ENCODE measurements around the gene ME3. TPM values are rescaled to one million over a fixed set of nuclear protein-coding genes. Genes with fewer than 3 reads are reported as not detected.
"Not testable (repeated sequence)": the region's sequence is repeated elsewhere in the genome, so short reads cannot be mapped to it uniquely, and the experiment has no call there.

The ME3 gene
- total and polyA plus RNA-seq, 4 donors = 1.4 to 7.2 (median 2.3) TPM

DNA sequence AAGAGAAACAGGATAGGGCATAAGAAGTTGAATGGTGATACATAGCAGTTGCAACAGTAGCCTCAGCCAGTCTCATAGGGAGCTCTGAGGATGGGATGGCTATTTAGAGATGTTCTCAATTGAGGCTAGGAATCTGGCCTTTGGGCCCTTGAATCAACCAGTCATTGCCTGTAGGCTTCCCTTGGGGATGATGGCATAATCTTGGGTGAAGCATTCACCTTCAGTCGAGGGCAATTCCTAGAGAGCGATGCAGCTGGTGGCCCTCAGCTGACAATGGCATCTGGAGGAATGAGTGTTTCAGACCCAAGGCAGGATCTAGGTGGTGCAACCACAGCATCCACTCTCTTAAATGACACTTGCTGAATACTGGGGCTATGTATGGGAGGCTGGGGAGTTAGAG is 236.7 kb downstream of the ME3 start:
- H3K4me1 ChIP-seq (ENCODE audit: control insufficient read depth in 4 of 4, insufficient read depth in 4 of 4, low read length in 3 of 4) = no peaks in the 10 kb centered on the region

GRCh38 chr11:86433361-86434095 is 238.9 kb downstream of the ME3 start:
- H3K36me3 ChIP-seq (ENCODE audit: control insufficient read depth in 4 of 4, insufficient read depth in 3 of 4, low read depth in 1 of 4, low read length in 3 of 4); H3K27me3 ChIP-seq (ENCODE audit: control insufficient read depth in 4 of 4, insufficient read depth in 4 of 4, low read length in 3 of 4); H3K9ac ChIP-seq (ENCODE audit: low read depth in 1 of 2, low read length in 2 of 2); DNase-seq (ENCODE audit: low spot score); H3K27ac ChIP-seq (ENCODE audit: low read depth in 1 of 2, low read length in 2 of 2); H3K9me3 ChIP-seq (ENCODE audit: control insufficient read depth in 4 of 4, low read length in 3 of 4); H3K4me1 ChIP-seq (ENCODE audit: control insufficient read depth in 4 of 4, insufficient read depth in 4 of 4, low read length in 3 of 4); H3K4me3 ChIP-seq (ENCODE audit: low read depth in 1 of 3, low read length in 3 of 3): not testable (repeated sequence)
- 98% methylated on average over 38 of the region's 38 CpGs for WGBS

More for the DNA sequence above, 236.7 kb downstream of the ME3 start:
- WGBS = 96% methylated on average over 2 of the region's 2 CpGs
- H3K9me3 ChIP-seq (ENCODE audit: control insufficient read depth in 4 of 4, low read length in 3 of 4) = peaks cover 0 to 2% (median 0%) of the 10 kb centered on the region in 4 donors
- no peaks in the 10 kb centered on the region for H3K27me3 ChIP-seq (ENCODE audit: control insufficient read depth in 4 of 4, insufficient read depth in 4 of 4, low read length in 3 of 4)
- no peak for DNase-seq (ENCODE audit: low spot score)
- H3K9ac ChIP-seq (ENCODE audit: low read depth in 1 of 2, low read length in 2 of 2) = no peak overlapping the region
- no peaks in the 10 kb centered on the region for H3K36me3 ChIP-seq (ENCODE audit: control insufficient read depth in 4 of 4, insufficient read depth in 3 of 4, low read depth in 1 of 4, low read length in 3 of 4)
- no peak overlapping the region for H3K4me3 ChIP-seq (ENCODE audit: low read depth in 1 of 3, low read length in 3 of 3)
- TF ChIP-seq FOXA2 (IDR thresholded peaks at IDR 0.05) (no peak), ATF3 (IDR thresholded peaks at IDR 0.05) (no peak), HNF4G (IDR thresholded peaks at IDR 0.05) (no peak), FOXA1 (IDR thresholded peaks at IDR 0.05) (no peak), YY1 (IDR thresholded peaks at IDR 0.05) (no peak), JUND (IDR thresholded peaks at IDR 0.05) (no peak), NR2F2 (IDR thresholded peaks at IDR 0.05) (no peak), GABPA (IDR thresholded peaks at IDR 0.05 in 1 of 2, conservative IDR thresholded peaks at IDR 0.05 in 1 of 2) (no peak), TAF1 (conservative IDR thresholded peaks at IDR 0.05) (no peak), CTCF (IDR thresholded peaks at IDR 0.05; ENCODE audit: low read depth, low read length, missing input control) (no peak), HNF4A (conservative IDR thresholded peaks at IDR 0.05) (no peak), EGR1 (IDR thresholded peaks at IDR 0.05; ENCODE audit: low read depth in 2 of 2) (no peak), SP1 (IDR thresholded peaks at IDR 0.05) (no peak), RAD21 (IDR thresholded peaks at IDR 0.05) (no peak)
- TF ChIP-seq, protein P1, sequence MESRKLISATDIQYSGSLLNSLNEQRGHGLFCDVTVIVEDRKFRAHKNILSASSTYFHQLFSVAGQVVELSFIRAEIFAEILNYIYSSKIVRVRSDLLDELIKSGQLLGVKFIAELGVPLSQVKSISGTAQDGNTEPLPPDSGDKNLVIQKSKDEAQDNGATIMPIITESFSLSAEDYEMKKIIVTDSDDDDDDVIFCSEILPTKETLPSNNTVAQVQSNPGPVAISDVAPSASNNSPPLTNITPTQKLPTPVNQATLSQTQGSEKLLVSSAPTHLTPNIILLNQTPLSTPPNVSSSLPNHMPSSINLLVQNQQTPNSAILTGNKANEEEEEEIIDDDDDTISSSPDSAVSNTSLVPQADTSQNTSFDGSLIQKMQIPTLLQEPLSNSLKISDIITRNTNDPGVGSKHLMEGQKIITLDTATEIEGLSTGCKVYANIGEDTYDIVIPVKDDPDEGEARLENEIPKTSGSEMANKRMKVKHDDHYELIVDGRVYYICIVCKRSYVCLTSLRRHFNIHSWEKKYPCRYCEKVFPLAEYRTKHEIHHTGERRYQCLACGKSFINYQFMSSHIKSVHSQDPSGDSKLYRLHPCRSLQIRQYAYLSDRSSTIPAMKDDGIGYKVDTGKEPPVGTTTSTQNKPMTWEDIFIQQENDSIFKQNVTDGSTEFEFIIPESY (IDR thresholded peaks at IDR 0.05) = no peak
- TF ChIP-seq, protein P2, sequence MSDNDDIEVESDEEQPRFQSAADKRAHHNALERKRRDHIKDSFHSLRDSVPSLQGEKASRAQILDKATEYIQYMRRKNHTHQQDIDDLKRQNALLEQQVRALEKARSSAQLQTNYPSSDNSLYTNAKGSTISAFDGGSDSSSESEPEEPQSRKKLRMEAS (IDR thresholded peaks at IDR 0.05) = no peak
- TF ChIP-seq, protein P3, sequence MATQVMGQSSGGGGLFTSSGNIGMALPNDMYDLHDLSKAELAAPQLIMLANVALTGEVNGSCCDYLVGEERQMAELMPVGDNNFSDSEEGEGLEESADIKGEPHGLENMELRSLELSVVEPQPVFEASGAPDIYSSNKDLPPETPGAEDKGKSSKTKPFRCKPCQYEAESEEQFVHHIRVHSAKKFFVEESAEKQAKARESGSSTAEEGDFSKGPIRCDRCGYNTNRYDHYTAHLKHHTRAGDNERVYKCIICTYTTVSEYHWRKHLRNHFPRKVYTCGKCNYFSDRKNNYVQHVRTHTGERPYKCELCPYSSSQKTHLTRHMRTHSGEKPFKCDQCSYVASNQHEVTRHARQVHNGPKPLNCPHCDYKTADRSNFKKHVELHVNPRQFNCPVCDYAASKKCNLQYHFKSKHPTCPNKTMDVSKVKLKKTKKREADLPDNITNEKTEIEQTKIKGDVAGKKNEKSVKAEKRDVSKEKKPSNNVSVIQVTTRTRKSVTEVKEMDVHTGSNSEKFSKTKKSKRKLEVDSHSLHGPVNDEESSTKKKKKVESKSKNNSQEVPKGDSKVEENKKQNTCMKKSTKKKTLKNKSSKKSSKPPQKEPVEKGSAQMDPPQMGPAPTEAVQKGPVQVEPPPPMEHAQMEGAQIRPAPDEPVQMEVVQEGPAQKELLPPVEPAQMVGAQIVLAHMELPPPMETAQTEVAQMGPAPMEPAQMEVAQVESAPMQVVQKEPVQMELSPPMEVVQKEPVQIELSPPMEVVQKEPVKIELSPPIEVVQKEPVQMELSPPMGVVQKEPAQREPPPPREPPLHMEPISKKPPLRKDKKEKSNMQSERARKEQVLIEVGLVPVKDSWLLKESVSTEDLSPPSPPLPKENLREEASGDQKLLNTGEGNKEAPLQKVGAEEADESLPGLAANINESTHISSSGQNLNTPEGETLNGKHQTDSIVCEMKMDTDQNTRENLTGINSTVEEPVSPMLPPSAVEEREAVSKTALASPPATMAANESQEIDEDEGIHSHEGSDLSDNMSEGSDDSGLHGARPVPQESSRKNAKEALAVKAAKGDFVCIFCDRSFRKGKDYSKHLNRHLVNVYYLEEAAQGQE (IDR thresholded peaks at IDR 0.05) = no peak
- no peak overlapping the region for H3K27ac ChIP-seq (ENCODE audit: low read depth in 1 of 2, low read length in 2 of 2)

All from liver (tissue), 9 donors.